GM20431 (cell line): ENCODE results near the gene TSPAN32.

ENCODE experiments used
- in situ Hi-C: fragments of 300-500 bp; cut with MseI, MboI; formaldehyde crosslinking; loops from one replicate; pipeline ENCODE4 v1.15.0; 2020; ENCODE audit warnings: low sequenced_read_pairs; ENCODE audit not compliant: unreplicated experiment

The TSPAN32 gene, protein sequence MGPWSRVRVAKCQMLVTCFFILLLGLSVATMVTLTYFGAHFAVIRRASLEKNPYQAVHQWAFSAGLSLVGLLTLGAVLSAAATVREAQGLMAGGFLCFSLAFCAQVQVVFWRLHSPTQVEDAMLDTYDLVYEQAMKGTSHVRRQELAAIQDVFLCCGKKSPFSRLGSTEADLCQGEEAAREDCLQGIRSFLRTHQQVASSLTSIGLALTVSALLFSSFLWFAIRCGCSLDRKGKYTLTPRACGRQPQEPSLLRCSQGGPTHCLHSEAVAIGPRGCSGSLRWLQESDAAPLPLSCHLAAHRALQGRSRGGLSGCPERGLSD

DNA sequence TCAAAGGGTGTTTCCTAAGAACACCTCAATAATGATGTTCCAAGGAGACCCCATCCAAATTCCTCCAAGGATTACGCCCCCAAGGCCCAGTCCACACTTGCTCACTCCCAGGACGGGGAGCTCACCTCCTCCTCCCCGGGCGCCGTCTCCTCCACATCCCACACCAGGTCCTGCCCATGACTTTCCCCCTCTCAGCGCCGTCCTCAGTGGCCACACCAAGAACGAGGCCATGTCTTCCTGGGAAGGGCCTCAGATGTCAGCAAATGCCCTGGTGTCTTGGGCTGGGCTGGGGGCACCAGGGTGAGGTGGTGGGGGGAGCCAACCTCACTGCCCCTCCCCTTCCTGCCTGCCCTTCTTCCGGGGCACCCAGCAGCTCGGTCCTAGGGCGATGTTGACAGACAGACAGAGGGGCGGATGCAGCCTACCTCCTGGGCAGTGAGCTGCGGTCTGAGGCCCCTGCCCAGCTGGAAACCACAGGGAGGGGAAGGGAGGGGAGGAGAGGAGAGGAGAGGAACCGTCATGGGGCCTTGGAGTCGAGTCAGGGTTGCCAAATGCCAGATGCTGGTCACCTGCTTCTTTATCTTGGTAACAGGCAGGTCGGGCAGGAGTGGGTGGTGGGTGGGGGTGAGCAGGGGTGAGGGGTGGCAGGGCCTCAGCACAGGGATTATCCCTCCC is at the start of gene TSPAN32, which contains the start of gene C11orf21:
TSS of gene TSPAN32 (plus strand) at position 383 of the 675 bp plus-strand sequence. CDS start at position 520, 137 bp downstream.
TSS of gene C11orf21 (minus strand) at position 288 of the 675 bp plus-strand sequence. CDS start at position 178, 110 bp downstream.
- in situ Hi-C loops, result no loop called here

DNA sequence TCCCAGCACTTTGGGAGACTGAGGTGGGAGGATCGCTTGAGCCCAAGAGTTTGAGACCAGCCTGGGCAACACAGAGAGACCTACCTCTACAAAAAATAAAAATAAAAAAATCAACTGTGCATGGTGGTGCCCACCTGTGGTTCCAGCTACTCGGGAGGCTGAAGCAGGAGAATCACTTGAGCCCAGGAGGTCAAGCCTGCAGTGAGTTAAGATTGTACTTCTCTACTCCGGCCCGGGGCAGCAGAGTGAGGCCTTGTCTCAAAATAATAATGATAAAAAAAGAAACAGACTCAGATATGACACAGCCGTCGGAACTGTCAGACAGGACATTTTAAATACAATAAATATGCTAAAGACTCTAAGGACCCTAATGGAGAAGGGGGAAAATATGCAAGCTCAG is 49.8 kb upstream of the TSPAN32 start:
- in situ Hi-C loops, result no loop called here

DNA sequence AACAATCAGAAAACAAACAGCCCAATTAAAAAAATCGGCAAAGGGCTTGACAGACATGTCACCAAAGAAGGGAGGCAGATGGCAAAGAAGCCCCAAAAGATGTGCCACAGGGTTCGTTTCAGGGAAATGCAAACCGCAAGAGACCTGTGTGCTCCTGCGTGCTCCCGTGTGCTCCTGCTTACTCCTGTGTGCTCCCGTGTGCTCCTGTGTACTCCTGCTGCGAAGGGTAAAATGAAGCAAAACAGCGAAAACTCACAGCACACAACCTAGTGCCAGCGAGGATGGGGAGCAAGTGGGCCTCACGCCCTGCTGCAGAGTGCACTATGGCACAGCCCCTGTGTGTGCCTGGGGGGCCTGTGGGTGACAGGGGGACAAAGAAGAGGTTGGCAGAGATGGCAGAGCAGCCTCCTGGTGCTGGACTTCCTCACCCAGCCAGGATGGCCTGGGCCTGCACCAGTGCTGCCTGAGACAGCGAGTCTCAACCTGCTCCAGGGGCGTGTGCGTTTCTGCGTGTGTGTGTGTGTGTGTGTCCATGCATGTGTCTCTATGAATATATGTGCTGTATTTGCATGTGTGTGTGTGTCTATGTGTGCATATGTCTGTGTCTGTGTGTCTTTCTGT is 45.4 kb upstream of the TSPAN32 start:
- in situ Hi-C loops, result no loop called here

DNA sequence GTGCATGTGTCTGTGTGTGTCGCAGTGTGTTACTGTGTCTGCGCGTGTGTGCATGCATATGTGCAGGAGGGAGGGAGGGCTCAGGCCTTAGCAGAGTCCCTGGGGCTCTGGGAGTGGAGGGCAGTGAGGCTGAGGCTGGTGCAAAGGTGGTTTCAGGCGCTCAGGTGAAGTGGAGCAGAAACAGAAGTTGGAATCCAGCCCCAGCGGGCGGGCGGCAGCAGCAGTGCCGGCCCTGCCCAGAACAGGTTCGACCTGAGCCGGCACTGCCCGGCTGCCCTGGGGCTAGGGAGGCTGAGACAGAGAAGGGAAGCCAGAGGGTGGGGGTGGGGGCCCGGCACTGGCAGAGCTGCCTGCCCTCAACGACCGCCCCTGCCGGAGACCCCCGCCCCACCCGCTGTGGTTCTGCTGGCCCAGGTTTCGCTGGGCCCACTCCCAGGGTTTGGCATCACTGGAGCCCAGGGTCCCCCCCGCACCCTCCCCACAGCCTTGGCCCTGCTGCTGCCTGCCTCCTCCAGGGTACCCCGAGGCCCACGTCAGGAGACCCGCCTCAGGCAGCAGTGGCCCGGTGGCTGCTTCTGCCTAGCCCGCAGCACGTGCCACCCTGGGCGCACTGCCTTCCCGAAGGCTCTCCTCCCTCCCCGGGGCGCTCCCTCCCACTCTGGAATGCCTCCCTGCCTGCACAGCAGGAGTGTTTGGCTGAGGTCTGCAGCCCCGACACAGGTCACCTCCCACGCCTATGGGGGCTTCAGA is 44.7 kb upstream of the TSPAN32 start:
- in situ Hi-C loops, result no loop called here

DNA sequence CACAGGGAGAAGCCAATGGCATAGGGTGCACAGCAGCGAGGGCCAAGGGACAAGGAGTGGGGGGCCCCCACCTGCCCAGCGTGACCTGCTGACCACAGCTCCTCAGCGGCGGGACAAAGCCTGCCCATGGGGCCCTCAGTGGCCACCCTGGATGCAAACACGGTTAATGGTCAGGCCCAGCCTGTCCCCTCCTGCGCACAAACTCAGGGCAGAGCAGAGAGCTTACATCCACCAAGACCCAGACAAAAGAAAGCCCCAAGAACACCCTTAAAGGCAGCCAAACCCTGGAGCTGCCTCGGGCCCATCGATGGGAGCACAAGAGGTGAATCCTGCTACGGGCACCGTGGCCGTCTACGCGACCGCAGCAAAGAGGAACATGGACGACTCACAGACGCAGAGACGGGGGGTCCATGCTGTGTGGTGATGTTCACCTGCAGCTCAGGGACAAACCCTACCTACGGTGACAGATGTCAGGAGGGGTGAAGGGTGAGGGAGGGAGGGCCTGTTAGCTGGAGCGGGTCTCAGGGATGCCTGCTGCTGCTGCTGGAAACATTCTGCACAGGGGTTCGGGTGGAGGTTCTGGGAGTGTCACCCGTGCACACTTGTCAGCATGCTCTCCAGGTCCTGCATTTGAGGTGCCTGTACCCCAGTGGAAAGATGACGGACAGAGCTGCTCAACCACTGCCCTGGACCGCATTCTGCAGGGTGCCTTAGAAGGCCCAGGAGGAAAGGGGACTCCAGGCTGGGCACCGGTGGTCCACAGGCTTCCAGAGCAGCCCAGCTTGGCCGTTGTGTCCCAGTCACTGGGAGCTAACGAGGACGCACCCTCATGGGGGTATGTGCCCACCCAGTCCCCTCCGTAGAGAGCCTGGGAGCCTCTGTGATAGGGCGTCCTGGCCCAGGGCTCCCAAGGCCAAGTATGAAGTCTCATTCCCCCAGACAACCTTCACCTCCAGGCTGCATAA is 43.0 kb upstream of the TSPAN32 start:
- in situ Hi-C loops, result no loop called here

DNA sequence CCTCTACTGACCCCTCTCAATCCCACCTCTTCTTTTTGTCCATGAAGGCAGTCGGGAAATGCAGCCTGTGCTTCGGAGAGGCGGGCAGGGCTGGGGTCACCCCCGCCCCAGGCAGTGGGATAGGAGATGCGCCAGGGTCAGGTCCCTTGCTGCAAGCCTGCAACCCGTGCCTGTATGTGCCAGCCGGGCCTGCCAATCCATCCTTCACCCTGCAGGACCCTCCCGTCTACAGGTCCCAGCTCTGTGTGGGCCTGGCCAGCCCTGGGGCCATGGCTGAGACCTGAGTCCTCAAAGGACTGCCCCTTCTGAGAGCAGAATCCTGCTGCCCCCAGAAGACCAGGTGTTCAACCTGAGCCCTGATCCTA is 42.4 kb upstream of the TSPAN32 start:
- in situ Hi-C loops, result no loop called here

DNA sequence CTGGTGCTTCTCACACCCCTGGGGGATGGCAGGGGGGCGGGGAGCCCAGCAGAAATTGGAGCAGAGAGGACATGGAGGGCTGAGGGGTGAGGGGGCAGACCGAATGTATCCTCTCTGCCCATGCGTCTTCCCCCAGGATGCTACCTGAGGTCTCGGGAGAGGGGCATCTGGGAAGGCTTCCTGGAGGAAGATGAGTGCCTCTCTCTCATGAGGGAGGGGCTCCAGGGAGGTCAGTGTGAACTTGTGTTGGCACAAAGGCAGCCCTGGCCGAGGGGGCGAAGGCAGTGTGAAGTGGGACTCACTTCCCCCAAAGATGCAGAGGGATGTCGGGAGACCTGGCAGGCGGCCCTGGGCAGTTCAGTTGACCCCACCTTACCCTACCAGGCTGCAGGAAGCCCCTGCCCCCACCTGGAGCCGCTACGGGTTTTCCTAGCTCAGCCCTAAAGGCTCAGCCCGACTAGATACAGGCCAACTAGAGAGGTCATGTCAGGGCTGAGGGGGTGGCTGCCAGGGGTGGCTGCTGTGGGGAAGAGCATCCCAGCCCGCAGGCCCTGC is 41.8 kb upstream of the TSPAN32 start:
- in situ Hi-C loops, result no loop called here

DNA sequence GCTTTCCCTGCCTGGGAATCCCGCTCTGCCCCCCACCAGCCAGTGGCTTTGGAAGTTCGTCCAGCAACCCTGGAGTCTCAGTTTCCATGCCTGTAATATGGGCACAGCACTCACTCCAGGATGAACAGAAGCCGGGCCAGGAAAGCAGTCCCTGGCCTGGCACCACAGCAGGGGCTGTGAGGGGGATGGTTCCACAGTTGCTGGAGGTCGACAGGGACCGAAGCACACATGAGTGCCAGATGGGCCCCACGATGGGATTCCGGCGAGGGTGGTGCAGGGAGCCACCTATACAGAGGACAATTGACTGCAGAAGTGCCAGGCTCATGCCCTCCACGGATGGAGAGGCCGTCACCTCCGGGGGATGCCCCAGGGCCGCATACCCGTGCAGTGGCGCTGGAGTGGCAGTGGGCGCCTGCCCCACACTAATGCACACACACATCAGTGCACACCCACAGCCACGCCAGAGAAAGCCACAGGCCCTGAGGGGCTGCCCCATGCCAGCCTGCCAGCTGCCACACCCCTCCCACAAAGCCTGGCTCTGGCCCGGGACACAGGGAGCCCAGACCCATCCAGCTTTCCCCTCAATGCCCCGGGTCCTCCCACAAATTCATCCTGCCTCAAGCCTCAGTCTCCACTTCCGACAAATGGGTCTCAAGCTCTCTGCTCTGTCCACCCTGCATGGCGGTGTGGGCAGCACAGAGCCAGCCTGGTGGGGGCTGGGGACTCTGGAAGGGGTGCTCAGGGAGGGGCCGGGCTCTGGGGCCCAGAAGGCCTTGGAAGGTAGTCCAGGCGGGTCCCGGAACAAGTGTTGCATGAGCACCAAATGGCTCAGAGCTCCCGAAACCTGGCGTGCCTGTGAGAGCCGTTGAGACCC is 41.1 kb upstream of the TSPAN32 start:
- in situ Hi-C loops, result no loop called here

DNA sequence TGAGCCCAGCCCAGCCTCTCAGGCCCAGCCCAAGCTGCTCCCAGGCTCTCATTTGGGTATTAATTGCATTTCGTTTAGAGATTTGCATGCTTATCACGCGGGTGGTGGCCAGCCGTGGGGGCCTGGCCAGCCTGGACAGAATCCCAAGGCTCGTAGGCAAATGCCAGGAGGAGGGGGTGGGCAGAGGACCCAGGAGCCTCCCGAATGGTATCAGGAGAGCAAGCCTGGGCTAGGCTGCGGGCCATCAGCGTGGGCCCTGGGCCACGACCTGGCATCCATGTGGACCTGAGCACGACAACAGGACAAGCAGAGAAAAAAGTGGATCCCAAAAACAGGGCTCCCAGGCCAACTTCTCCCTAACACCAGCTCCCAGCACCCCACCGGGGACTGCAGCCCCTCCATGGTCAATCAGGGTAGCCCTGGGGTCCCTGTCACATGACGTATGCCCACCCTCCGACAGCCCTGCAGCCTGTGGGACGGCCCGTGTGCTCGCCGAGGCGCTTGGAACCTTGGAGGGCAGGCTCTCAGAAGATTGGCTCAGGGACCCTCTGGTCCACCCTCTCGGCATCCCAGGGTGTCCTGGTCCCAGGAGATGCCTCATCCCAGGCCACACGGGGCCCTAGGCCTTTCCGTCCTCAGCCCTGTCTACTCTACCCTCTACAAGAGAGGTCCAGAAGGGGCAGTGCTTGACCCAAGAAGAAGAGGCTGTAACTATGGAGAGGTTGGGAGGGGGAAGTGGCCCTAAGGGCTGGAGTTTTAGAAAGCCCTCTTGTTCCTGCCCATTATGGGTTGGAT is 40.2 kb upstream of the TSPAN32 start:
- in situ Hi-C loops, result no loop called here

DNA sequence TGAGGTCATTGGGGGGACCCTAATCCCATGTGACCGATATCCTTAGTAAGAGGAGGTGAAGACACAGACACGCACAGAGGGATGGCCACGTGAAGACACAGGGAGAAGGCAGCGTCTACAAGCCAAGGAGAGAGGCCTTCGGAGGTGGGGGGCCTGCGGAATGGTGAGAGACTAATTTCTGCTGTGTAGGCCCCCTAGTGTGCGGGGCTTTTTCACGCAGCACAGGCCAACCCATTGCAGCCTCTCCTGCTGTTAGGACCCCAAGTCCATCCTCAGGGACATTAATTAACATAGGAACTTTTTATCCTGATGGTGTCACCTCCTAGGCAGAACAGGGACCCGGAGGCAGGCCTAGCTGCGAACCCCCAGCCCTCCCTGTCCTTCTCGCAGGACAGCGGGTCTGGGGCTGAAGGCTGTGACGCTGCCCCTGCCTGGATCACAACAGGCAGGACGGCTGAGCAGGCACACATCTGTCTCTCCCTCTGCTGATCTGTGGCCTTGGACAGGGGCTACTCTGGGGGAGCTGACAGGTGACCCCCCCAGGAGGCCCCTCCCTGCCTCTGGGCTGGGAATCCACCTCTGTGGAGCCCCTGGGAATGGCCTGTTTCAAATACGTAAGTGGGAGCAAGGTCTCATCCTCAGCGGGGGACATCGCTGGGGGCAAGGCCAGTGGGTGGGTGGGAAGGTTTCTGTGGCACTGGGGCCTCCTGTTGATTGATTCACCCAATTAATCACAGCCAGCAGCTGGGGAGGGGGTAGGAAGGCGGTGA is 39.3 kb upstream of the TSPAN32 start:
- in situ Hi-C loops, result no loop called here

DNA sequence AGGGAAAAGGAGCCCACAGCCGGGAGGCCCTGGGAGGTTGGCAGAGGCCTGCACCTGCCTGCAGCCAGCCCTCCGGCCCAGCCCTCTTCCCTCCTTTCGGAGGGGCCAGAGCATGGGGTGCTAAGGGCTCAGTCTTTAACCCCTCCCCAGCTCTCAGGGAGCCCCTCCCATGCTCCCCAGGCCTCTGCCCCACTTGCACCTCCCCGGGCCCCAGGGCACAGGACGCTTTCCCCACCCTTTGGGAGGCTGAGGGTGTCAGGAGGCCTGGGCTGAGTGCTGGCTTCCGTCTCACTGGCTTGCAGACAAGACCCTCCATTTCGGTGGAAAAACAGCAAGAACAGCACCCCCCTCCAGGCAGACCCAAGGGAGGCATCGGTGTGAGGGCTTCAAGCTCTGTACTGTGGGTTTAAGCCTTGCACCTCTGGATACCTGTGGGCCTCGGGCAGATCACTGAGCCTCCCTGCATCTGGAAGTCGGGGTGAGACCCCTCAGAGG is 38.7 kb upstream of the TSPAN32 start:
- in situ Hi-C loops, result no loop called here

DNA sequence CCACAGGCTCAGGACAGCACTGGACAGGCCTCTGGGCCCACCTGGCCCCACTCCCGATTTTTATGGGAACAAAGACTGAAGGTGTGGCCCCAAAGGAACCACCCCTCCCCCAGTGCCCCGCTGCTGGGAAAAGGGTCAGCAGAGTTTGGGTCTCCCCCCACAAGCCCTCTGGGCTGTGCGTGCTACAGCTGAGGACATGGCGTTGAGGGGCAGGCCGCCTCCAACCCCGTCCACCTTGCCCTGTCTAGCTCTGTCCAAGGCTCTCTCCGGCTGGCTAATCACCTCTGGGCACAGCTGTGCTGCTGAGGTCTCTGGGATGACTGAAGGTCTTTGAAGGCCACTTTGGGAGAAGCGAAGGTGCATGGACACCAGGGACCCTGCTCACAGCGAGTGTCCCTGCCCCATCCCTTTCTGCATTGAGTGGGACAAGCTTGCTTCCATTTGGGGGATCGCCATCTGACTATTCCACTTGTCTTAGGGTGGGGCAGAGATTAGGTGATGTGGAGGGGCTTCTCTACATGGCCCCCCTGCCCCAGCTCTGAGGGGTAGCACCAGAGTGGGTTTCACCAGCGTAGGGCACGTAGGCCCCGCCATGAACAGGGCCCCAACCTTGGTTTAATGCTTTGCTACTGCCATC is 38.0 kb upstream of the TSPAN32 start:
- in situ Hi-C loops, result no loop called here

DNA sequence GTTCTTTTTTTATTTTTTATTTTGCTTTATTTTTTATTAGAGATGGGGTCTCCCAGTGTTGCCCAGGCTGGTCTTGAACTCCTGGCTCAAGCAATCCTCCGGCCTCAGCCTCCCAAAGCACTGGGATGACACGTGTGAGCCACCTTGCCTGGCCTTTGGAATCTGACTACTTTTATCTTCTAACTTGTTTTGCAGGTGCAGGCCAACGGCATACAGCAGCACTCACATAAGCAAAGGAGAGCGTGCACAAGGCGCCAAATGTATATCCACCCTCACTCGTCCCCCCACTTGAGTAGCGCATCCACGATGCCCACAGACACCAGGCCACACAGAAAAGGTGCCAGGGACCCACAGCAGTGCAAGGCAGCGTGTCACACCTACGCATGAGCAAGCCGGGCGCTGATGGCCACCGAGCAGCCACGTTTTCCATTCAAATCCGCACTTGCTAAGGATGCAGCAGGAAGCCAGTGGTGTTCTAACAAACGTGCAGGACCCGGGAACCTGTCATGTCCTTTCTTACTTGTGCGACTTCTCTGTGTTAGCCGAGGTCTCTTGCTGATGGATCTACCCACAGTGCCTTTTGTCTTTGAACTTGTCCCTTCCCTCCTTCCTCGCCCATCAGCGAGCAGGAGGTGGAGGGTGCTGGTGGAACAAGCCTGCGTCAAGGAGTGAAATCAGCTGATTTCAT is 37.3 kb upstream of the TSPAN32 start:
- in situ Hi-C loops, result no loop called here

DNA sequence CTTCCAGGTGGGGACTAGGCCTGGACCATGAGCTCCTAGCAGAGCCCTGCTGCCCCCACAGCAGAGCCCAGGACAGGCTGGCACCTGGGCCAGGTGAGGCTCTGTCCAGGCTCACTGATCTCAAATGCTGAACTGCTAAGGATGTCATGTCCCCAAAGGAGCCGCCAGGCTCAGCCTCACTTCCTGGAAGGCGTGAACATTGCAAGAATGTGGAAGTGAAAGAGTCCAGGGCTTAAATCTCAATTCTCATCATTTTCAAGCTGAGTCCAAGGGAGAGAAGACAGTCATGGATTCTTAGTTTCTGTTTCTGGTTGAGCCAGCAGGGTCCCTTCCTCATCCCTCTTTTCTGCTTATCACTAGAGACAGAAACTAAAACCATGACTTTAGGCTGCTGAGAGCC is 36.4 kb upstream of the TSPAN32 start:
- in situ Hi-C loops, result no loop called here

DNA sequence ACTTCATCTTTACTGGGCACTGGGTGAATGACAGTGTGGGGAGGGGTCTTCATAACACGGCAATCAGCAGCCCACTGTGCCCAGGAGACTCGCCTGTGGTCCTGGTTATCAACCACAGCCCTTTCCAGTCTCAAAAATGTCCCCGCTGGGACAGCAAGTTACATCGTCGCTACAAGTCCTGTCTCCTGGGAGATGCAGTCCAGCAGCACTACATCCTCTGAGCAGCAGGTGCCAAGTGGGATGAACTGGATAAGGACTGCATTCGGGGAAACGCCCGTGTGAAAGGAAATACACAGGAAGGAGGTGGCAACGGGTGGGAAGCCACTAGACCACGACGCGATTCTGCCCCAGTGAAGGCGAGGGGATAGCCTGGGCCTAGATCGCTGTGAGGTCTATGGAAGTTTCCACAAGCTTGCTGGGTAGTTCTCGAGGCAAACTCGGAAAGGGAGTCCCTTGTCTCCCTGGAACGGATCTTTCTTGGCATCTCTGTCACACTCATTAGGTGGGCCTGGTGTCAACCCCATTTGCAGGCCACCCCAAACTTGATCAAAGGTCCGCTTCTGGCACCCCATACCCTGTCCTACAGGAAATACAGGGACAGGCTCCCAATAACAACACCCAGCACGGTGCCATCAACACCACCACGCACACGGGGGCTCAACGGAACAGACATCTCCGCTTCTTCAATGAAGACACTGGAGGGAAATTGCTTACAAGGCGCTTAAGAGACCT is 35.8 kb upstream of the TSPAN32 start:
- in situ Hi-C loops, result no loop called here
